Stimulated activated CD8-positive, alpha-beta memory T cell treated with anti-CD3 and anti-CD28 coated beads, Interleukin-7, amount 100 ng/mL, for 1 hour (primary cell): ENCODE data around the gene CDKAL1.
"Not testable (repeated sequence)": the region's sequence is repeated elsewhere in the genome, so short reads cannot be mapped to it uniquely, and the experiment has no call there.

Experiments
- DNase-seq, 2 donors: peaks; one replicate each; pipeline ENCODE4 v3.0.0-alpha.2; 2020; ENCODE audit warnings: low read depth in 2 of 2

CDKAL1 gene

GRCh38 chr6:20924094-20924493 is 389.8 kb downstream of the CDKAL1 start:
- not testable (repeated sequence) for DNase-seq

GRCh38 chr6:20924911-20925543 is 390.8 kb downstream of the CDKAL1 start:
- DNase-seq, result no peak

- DNase-seq, result no peak
Observed at GRCh38 chr6:20927130-20927860, 393.0 kb downstream of the CDKAL1 start.

DNA sequence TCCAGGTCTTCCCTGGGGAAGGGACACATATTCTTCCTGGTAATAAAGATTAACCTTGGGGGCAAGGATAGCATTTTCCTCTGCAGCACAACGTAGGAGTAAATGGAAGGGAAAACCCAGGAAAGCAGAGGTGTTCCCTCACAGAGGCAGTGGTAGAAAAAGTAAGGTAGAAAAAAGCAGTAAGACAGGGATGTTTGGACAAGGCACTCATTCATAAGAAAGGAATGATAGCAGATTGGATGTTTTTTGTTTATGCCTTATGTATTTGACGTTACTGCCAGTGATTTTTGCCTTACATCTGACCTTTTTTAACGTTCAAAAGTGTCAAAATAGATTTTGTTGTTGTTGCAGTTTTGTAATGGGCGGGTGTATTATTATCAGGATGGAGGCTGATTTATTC is 395.0 kb downstream of the CDKAL1 start:
- no peak for DNase-seq

GRCh38 chr6:20931093-20931492 is 396.8 kb downstream of the CDKAL1 start:
- DNase-seq, result no peak

- no peak for DNase-seq
Observed at GRCh38 chr6:20931772-20932171, 397.5 kb downstream of the CDKAL1 start.

DNA sequence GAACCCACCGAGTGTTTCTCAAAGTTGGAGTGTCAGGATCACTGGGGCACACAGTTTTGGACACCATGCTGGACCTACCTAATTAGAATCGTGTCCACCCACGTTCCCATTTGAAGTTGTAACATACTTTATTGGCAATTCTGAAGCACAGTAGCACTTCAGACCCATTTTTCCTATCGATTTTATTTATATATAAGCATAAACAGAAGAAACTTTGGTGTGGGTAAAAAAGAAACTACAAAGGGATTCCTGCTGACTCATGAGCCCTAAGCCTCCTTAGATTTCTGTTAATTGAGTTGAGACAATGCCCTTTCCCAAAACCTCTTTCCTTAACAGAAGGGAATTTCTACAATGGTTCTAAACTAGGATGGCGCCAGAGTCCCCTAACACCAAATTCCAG is 398.0 kb downstream of the CDKAL1 start:
- DNase-seq, result no peak

GRCh38 chr6:20933057-20933788 is 399.0 kb downstream of the CDKAL1 start:
- DNase-seq, result no peak

DNA sequence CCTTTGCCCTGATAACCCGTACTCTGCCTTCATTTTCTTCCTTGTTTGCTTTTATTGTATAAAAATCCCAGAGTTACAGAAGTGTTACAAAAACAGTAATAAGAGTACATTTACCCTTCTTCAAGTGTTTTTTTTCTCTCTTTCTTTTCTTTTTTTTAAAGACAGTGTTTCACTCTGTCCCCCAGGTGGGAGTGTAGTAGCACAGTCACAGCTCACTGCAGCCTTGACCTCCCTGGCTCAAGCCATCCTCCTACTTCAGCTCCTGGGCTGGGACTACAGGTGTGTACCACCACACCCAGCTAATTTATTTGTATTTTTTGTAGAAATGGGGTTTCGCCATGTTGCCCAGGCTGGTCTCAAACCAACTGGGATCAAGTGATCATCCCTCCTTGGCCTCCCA is 402.7 kb downstream of the CDKAL1 start:
- no peak for DNase-seq

DNA sequence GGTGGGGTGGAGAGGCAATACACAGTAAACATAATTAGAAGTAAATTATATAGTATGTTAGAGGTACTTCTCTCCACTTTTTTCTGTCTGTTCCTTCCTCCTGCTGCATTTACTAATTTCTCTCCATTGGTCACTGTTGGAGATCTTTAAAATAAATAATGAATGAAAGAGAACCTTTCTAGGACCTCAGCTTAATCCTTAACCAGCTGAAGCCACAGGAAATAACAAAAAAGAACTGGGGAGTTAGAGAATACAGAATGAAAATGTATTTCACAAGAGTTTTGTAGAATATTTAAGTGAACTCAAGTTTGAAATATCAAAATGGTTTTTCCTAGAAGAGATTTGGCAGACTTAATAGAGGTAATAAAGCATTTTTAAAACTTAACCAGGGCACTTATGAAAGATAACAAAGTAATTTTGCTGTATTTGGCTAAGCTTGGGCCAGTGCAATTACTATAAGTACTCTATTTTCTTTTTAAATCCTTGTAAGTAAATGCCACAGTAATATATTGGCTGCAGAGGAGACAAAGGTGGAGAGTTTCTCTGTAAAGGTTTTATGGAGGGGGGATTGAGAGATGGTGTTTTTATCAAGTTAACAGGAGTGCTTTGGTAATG is 405.0 kb downstream of the CDKAL1 start:
- DNase-seq, result no peak

DNA sequence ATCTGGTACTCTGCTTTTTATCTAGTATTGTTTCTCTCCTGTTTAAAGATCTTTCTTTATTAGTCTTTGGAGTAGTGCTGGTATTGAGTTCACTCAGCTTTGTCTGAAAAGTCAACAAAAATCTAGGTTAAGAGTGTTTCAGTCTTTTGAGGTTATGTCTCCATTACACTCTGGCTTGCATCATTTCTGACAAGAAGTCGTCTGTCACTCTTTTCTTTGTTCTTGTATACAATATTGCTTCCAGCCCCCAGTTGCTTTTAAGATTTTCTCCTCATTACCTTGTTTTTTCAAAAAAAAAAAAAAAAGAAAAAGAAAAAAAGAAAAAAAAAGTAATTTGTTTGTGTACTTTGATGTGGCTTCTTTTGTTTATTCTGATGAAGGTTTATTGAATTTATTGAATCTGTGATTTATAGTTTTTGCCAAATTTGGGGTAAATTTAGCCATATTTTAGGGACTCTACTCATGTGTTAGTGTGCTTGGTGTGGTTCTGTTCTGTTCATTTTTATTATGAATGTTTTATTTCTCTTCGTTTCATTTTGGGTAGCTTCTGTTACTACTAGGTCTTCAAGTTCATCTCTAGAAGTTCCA is 408.9 kb downstream of the CDKAL1 start:
- DNase-seq, result no peak

GRCh38 chr6:20943922-20944321 is 409.7 kb downstream of the CDKAL1 start:
- DNase-seq, result no peak

DNA sequence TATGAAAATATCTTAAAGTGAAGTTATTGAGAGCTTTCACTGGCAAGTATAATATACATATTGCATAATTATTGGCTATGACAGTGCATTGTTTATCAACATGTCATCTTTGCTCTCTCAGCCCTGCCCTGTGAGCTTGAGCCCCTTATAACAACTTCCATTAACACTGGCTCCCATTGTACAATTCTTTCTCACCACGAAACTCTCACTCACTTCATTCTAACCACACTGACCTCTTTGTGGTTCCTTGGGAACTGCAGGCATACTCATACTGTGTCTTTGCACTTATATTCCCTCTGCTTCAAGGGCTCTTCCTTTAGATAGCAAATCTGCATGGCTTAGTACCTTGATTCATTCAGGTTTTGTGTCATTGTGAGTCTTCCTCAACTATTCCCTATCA is 411.8 kb downstream of the CDKAL1 start:
- DNase-seq, result no peak

DNA sequence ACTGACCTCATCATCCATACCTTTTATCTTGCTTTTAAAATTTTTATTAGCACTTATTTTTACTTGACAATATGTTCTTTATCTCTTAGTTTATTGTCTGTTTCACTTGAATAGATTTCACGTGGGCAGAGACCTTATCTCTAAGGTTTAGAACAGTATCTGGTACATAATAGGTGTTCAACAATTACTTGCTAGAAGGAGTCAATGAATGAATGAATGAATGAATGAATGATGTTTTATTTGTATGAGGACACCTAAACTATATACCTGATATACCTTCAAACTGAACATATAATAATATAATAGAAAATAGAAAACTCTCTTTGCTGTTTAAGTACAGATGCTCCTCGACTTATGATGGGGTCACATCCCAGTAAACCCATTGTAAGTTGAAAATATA is 412.6 kb downstream of the CDKAL1 start:
- no peak for DNase-seq

DNA sequence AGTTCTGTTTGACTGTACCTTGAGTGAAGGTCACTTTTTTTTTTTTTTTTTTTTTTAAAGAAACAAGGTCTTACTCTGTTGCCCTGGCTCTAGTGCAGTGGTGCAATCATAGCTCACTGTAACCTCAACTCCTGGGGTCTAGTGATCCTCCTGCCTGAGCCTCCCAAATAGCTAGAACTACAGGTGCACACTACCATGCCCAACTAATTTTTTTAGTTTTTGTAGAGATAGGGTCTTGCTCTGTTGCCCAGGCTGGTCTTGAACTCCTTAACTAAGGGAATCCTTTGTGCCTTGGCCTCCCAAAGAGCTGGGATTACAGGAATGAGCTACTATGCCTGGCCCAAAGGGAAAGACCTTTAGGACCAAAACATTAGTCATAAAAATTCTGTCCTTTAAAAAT is 413.7 kb downstream of the CDKAL1 start:
- DNase-seq, result no peak

GRCh38 chr6:20948556-20948955 is 414.3 kb downstream of the CDKAL1 start:
- DNase-seq, result no peak

DNA sequence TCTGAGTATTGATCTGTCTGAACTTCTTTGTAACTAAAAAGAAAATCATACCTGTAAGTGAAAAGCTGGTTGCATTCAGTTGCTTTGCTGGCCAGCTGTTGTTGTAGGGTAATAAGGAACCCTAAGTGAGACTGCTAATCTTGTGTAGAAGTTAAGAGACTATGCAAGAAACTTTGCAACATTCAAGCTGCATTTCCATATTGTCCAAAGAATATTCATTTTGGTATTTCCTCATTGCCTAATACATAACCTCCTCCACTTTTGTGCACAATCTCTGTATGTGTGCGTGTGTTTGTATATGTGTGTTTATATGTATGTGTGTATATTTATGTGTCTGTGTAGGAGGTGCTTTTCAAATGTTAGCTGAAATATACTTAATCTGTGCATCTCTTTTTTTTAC is 414.9 kb downstream of the CDKAL1 start:
- DNase-seq, result no peak

DNA sequence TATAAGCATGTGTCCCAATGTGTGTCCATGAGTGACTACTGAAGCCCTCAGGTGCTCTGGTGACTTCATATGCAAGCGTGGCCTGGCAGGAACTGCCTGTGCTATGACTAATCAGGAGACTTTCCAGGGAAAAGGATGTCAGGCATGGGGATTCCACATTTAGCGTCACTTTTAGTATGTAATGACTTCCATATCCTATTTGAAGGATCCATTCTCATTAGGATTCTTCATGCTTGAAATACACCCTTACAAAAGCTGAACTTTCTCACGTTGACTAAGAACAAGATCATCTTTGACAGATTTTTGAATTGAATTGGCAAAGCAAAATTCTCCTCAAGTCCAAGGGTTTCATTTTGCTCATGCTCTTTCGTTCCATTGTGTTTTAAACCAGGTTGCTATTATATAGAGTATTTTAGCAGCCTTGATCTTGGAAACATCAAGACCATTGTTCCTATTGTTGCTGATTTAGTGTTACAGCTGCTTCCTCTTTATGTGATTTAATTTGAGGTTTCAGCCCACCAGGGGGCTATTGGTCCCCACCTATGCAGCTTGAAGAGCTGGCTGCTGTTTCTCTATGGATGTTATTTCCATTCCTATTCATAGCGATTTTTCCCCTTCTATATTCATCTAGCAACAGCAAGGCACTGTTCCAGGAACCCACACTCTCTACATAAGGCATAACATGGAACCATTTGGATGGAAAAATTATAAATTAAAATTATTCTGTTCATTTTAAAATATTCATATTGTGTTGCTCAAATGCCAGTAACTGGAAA is 418.6 kb downstream of the CDKAL1 start:
- DNase-seq, result no peak

DNA sequence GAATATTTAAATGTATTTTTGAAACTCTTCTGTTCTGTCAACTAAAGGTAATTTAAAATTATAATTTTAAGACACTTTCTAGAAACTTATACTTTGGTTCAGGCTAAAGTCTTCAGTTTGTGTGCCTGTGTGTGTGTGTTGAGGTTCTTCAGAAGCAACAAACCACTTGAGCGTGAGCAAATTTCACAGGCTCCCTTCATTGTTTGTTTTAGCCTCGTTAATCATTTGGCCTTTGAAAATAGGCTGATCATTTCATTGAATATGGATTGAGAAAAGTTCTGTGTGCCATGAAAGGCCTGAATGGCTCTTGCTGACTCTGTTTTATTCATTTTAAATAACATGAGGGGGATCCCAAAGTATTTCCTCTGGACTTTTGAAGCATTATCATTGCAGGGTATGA is 420.1 kb downstream of the CDKAL1 start:
- no peak for DNase-seq

DNA sequence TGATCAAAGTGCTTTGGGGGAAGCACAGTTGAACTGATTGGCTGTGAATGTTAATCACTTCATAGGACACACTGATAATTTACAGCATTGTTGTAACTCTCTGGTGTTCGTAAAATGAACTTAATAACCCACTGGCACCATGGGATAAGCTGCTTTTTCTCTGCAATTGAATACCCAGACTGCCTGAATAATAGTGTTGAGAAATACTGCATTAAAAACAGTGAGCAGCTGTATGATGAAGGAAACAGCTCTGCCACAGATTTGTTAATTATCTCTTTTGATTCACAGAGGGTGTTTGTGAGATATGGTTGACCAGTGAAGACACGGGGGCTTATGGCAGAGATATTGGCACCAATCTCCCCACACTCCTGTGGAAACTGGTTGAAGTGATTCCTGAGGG is 420.9 kb downstream of the CDKAL1 start:
- no peak for DNase-seq

- DNase-seq, result no peak
Observed at GRCh38 chr6:20955751-20956150, 421.5 kb downstream of the CDKAL1 start.
